OCI-LY3 (cell line): Measurements from ENCODE around the gene SMAD7.

Experiments
- CTCF ChIP-seq: fragments of 200-600, 300-600 bp; sonication (generic); IDR thresholded peaks from 2 replicates; pipeline ENCODE4 v1.5.1; 2014; ENCODE audit warnings: antibody characterized with exemption, low read length, low read depth
- EZH2phosphoT487 ChIP-seq: fragments of 200-600 bp; shearing (Covaris generic); IDR thresholded peaks from 2 replicates; pipeline ENCODE4 v1.6.1; 2018; ENCODE audit warnings: antibody characterized with exemption, mixed run types, low read depth

- TF ChIP-seq CTCF: no peak
- no peak for TF ChIP-seq EZH2phosphoT487
Observed at GRCh38 chr18:48977914-48978313, 27.1 kb upstream of the SMAD7 start.
